GM15510 (cell line): ENCODE measurements around the gene MAST4.

Source experiments
- POLR2A ChIP-seq: IDR thresholded peaks from 3 replicates; pipeline ENCODE4 v1.6.1; 2011; ENCODE audit warnings: borderline replicate concordance; ENCODE audit not compliant: insufficient read length; ENCODE audit errors: extremely low read depth

The MAST4 gene

DNA sequence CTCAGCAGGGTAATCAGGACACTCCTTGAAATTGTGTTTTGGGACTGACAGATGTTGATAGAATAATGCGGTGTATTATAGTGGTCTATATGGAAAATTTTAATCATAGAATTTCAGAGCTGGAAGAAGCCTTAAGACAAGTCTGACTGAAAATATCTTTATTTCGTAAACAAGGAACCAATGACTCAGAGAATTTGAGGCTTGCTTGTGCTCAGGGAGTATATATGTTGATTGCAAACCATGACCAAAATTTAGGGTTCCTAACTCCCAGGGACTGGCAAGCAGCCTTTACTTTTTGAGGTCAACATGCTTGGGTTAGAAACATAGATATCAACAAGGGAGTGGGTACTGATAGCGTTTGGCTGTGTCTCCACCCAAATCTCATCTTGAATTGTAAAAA, 313.2 kb downstream of the MAST4 start:
- no peak for TF ChIP-seq POLR2A

DNA sequence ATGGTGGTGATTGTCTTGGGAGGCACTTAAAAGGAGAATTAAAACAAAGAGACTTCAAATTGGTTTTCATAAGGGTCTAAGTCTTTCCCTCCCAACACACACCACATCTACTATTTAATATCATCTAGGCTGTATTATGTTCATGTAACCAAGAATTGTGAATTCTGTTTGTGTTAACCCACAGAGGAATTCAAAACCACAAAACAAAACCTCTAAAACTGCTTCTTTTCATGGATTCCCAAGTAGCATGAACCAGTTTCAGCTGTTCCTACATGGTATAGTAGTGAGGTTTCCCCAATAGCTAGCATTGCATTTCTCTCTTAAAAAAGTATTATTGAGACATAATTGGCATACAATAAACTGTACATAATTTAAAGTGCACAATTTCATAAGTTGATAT, 316.6 kb downstream of the MAST4 start:
- TF ChIP-seq POLR2A: no peak

DNA sequence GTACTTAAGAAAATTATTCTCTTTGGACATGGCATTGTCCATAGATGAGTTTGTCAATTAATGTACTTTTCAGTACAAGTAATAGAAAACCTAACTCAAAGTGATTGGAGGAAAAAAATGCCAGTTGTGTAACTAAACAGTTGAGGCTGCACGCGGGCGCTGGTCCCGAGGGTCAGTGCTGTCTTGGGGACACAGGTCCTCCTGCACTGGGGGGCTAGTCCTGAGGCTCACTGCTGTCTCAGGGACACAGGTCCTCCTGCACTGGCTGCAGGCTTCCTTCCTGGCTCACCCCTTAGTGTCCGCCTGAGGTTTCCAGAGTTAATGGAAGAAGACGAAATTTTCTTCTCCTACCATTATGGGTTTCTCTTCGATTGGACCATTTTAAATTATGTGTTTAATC, 319.3 kb downstream of the MAST4 start:
- TF ChIP-seq POLR2A: no peak

DNA sequence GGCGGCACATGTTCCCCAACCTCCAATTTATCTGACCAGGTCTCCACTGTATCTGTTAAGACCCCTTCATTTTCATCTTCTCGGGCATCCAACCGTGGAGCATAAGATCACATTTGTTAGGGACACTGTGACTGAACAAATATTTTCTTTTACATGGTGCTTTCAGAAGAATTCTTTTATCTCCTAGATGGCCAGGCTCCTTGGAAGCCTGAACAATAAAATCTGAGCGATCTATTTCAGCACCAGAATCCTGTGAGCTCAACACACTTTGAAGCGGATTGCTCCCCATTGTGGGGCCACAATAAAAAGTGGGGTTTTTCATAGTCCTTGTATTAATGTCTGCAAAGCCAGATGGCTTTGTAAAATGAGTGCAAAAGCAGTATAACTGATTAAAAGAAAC, 326.7 kb downstream of the MAST4 start:
- TF ChIP-seq POLR2A: no peak

DNA sequence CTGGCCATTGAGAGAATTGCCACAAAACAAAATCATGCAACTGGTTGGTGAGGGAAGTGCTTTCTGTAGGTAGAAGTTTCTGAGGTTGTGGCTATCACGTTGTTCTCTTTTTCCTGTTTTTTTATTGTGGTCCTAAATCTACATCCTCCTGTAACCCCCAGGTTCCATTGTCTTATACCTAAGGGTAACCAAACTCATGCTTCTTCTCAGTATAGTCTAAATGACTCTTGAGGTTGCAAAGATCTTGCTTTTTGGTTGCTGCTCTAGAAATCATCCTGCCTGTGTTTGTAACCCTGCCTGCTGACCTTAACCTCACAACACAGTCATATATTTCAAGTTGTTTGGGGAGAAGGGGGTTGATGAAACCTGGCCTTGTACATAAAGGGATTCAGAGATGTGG, 327.3 kb downstream of the MAST4 start:
- no peak for TF ChIP-seq POLR2A

DNA sequence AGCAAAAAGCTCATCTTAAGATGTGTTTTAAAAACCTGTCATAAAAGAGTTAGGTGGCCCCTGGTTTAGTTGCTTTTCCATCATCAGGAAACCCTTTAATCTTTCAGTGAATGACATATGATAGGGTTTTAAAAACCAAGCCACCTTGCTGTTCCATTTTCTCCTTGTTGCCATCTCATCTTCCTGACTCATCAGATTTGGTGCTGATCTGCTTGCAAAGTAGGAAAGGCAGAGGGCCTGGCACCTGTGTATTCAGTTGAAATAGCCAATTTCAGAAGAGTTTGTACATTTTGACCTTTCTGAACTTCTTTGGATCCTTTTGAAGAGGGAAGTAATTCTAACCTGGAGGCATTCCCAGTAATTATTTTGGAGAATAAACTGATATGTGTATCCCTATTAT, 327.7 kb downstream of the MAST4 start:
- no peak for TF ChIP-seq POLR2A

DNA sequence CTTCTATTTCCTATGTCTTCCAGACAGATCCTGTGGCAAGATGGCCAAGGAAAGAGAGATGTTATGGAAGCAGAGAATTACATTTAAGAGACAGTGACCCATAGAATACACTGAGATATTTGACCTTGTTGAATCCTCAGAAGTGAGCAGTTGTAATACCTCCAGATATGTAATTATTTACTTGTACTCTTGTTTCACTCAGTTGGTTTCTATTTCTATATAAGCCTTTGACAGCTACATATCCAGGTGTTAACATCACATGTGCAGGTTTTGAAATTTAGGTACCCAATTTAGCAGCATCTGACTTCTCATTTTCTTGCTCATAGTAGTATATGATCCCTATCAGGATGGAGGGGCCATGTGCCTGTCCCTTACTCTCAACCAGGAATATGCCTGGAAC, 330.9 kb downstream of the MAST4 start:
- TF ChIP-seq POLR2A: no peak

DNA sequence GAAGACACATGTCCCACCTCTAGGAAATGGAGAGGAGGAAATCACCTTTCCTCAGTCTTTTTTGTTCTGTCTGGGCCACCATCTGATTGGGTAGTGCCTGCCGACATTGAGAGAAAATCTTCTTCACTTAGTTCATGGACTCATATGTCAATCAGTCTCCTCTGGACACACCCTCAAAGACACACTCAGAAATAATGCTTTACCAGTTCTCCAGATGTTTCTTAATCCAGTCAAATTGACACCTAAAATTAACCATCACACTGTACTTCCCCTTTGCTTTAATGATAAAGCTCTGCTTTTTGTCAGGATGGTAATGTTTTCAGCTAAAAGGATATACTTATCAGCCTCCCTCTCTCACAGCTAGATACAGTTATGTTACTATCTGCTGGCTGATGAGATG, 333.1 kb downstream of the MAST4 start:
- TF ChIP-seq POLR2A: no peak

DNA sequence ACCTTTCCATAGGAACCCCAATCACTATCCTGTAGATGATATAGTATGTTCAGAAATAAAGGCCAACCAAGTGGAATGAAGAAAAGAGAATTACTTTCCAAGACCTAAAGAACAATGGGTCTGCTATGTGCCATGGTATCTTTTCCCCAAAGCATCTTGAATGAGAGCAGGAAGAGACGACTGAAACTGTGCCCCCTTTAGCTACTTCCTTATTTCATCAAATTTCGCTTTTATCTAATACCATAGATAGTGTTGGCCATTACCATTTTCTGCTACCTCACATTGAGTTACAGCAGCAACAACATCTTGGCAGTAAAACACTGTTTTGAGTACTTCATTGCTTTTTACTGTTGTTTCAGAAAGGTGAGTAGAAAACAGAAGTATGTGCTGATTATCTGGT, 333.8 kb downstream of the MAST4 start:
- TF ChIP-seq POLR2A: no peak

DNA sequence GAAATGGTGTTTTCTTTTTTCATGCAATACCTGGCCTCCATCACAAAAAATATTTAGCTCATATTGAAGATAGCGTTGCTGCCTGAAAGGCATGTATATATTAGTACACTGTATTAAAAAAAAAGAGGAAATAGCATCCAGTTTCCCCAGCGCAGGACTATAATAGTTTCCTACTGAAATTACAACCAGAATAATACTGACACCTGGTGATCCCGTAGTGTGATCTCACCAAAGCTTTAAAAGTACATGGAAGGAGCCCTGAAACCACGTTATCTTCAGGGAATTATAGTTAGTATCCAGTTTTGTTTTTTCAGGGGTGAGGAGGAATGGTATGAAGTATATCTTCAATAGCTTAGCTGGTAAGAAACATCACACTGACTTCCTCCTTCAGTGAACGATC, 335.5 kb downstream of the MAST4 start:
- no peak for TF ChIP-seq POLR2A

DNA sequence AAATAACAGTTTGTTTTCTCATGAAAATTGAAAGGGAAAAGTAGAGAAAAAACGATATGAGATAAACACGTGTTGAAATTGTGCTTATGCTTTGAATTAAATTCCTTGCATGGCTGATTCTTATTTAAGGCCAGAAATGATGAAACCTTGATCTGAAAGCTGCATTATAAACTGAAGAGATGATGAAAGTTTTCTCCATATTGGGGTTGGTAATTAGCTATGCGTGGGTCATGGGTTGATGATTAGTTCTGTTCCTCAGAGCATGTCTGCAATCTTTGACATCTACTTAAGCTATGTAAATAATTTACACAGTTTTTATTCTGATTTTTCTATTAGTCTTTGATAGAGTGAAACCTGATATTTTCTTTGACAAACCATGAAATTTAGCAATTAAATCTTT, 336.3 kb downstream of the MAST4 start:
- TF ChIP-seq POLR2A: no peak

DNA sequence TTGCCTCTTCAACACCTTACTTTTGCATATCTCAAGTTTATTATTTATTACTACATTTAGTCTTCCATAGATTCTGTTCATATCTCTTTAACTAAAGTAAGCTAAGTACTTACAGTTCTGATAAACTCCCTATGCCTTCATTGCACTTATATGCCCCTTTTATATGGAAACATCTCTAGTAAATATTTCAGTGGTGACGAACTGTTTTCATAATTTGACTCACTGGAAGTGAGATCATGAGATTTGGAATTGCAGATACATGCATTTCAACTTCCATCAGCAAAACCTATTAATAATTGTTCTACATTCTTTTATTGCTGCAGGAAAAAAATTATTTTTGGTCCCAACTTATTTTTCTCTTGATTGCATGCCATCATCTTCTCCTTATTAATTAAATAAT, 336.9 kb downstream of the MAST4 start:
- no peak for TF ChIP-seq POLR2A

DNA sequence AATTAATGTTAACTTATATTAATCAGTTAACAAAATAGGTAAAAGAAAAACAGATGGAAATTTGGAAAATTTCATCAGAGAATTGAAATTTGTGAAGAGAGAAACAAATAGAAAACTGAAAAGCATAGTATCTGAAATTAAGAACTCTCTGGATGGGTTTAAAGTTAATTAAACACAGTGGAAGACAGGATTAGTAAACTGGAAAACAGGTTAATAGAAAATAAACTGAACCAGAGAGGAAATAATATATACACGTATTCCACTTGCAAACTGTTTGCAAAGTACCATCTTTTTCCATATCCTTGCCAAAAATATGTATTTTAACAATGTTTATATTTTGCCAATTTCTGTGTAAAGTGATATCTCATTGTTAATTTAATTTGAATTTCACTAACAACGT, 342.9 kb downstream of the MAST4 start:
- TF ChIP-seq POLR2A: no peak

DNA sequence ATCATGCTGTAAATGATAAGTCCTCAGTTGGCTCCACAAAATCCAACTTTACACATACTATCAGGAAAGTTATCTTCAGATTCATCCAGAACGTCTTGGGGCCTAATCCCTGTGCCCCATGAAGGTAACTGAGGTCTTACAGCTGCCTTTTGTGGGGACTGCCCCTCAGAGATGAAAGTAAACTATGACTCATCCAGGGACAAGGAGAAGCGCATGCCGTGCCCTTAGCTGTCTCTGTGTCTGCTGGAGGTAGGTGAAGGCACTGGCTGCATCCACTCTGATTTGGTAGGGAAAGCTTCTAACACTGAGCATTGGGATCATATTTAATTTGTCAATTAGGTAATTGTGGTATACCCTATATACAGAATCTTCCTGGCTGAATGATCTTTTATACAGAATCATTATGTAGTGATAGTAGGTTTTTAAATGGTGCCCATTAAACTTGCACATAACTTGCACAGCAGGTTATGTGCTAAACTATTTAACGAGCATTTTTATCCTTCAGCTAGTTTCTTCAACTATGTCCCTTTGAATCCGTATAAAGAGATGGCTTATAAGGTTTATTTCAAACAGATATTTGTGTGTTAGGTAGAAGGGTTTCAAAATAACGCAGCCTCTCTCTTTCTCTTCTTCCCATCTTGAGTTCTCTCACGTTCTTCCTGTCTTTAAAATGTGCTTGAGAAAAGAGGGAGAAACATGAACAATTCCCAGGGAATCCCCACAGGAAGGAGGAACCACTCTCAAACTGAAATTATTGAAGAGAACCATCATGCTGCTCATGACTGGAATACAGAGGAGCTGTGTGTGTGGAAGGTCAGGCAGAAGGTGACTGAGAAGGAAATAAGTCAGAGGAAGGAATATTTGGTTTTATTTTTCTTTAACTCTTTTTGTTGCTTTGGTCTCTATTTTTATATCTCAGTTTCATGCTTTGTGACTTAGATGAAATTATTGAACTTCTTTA, 349.5 kb downstream of the MAST4 start:
- TF ChIP-seq POLR2A: no peak

DNA sequence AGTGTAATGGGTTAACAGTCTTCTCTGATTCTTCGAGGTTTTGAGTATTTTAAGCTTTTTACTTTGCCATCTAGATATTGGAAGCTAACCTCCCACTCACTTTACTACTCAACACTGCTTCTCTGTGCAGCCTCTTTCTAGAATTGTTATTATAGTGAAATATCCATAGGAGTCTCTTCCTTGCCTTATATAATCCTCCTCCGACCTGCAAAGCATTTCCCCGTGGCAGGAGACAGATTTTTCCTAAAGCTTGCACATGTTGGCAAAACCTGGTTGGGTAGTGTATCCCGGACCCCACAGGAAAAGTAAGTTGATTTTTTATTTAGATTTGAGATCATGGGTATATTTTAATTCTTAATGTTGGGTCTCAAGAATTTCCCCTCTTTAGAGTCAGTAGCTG, 351.3 kb downstream of the MAST4 start:
- TF ChIP-seq POLR2A: no peak

DNA sequence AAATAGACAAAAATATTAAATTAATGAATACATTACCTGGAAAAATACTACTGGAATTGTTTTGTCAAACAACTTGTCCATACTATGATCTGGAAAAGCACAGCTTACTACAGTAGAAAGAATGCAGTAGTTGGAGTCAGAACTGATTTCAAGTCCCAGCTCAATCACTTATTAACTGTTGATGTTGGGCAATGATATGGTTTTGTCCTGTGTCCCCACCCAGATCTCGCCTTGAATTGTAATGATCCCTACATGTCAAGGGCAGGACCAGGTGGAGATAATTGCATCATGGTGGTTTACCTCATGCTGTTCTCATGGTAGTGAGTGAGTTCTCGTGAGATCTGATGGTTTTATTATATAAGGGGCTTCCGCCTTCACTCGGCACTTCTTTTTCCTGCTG, 352.9 kb downstream of the MAST4 start:
- TF ChIP-seq POLR2A: no peak
